H1 (cell line): Measurements from ENCODE around the gene LRRK1. TPM values are rescaled to one million over a fixed set of nuclear protein-coding genes. Genes with fewer than 3 reads are reported as not detected.

Source experiments
- CHD2 ChIP-seq: IDR thresholded peaks from 2 replicates; pipeline ENCODE4 v1.6.1; 2012; ENCODE audit warnings: low read length, improper control_type of control experiment
- FOSL1 ChIP-seq: IDR thresholded peaks from 2 replicates; pipeline ENCODE4 v1.6.1; 2011; ENCODE audit warnings: mild to moderate bottlenecking, low read depth, low read length, moderate library complexity; ENCODE audit not compliant: insufficient read depth
- GABPA ChIP-seq: IDR thresholded peaks from 2 replicates; pipeline ENCODE4 v1.6.1; 2011; ENCODE audit warnings: mild to moderate bottlenecking, low read length, moderate library complexity, borderline replicate concordance; ENCODE audit not compliant: insufficient read depth
- HDAC6 ChIP-seq: IDR thresholded peaks from one replicate; pipeline ENCODE4 v1.7.1; 2012; ENCODE audit warnings: low read depth, mild to moderate bottlenecking, inconsistent platforms, low read length, moderate library complexity
- SIX5 ChIP-seq: IDR thresholded peaks from 2 replicates; pipeline ENCODE4 v1.6.1; 2011; ENCODE audit warnings: mild to moderate bottlenecking, low read depth, low read length
- SP1 ChIP-seq: IDR thresholded peaks from 2 replicates; pipeline ENCODE4 v1.6.1; 2011; ENCODE audit warnings: low read depth, low read length
- polyA plus RNA-seq, 7 experiments: library from polyadenylated mRNA; depleted of rRNA in 3 of 7; stranded (reverse) in 5 of 7; unstranded in 2 of 7; fragments of >200 nt in 5 of 7; fragments of 200-250 nt in 2 of 7; gene quantifications; 1 replicate in 5 of 7; 2 replicates in 1 of 7; 4 replicates in 1 of 7; pipeline versions ENCODE4 v1.2.1 to v1.2.3, GENCODE V29; 2011 to 2013; ENCODE audit warnings: missing spikeins in 2 of 7, mixed read lengths in 2 of 7
- total RNA-seq: library from RNA; stranded (reverse); fragmentation: NEBNext Ultra II Directional; extraction: Animal tissue kit (Norgen Biotek cat#: 25700); gene quantifications from 2 replicates; pipeline ENCODE4 v1.2.1, GENCODE V29; 2021

The LRRK1 gene
- total and polyA plus RNA-seq, 2 of the 8 experiments (the other 6 are each of a cell fraction or from before 2014, with no cell fraction given), result 1.2 to 3.6 TPM

DNA sequence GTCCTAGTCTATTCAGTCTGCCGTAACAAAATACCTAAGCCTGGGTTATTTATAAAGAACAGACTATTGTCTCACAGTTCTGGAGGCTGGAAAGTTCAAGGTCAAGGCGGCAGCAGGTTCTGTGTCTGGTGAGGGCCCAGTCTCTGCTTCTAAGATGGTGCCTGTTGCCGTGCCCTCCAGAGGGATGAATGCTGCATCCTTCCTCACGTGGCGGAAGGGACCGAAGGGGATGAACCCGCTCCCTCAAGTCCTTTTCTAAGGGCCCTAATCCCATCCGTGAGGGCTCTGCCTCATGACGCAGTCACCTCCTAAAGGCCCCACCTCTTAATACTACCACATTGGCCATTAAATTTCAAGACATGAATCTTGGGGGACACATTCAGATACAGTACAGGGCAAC lies 199.0 kb downstream of the LRRK1 start (continued):
- TF ChIP-seq SP1, result no peak
- no peak for TF ChIP-seq GABPA
- TF ChIP-seq FOSL1, result no peak
- TF ChIP-seq SIX5, result no peak
- TF ChIP-seq CHD2, result no peak
- no peak for TF ChIP-seq HDAC6
